ENCODE measurements around the gene ALDH16A1.

ALDH16A1 gene

DNA sequence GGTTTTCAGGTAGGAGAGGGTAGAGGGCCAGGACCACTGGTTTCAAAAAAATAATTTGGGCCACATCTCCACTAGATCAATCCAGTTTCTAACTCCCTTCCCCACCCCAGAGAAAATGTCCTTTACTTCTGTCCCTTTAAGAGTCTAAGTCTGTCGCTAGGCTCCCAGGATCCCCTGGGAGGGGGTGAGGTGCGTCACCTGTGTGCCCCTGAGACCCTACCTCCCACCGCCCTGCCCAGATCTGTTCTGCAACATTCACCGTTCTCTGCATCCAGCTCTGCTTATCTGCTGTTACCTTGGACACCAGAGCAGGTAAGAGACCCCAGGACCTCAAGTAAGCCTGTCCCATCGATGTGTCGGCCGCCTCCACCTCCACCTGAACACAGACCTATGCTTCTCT, 27.8 kb upstream of the ALDH16A1 start, which contains the start of gene GFY:
Gene GFY (plus strand): TSS at position 211 of the 400 bp plus-strand sequence. CDS start 1,043 bp downstream, outside the sequence.
- no peak for DNase-seq

DNA sequence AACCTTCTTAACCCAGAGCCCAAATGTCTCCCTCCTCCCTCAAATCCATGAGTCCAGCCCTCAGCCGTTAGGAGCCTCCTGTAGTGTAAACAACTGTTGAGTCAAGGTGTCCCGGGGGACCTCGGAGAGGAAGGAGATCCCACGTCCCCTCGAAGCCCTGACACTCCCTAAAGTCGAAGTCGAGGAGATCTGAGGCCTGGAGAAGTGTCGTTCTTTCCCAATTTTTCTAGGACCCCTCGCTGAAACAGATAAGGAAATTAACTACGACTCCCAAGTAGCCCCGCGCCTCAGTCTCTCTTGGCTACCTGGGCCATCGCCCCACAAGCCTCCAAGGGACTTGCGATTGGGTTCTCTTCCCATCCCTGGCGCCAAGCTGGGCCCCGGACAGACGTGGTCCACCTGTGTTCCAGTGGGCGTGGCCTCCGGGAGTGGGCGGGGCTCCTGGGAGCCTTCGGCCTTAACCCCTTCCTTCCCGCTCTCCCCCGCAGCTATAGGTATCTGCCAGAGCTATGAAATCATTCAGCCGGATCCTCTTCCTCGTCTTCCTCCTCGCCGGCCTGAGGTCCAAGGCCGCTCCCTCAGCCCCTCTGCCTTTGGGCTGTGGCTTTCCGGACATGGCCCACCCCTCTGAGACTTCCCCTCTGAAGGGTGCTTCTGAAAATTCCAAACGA, 27.0 kb upstream of the ALDH16A1 start:
- DNase-seq = no peak

DNA sequence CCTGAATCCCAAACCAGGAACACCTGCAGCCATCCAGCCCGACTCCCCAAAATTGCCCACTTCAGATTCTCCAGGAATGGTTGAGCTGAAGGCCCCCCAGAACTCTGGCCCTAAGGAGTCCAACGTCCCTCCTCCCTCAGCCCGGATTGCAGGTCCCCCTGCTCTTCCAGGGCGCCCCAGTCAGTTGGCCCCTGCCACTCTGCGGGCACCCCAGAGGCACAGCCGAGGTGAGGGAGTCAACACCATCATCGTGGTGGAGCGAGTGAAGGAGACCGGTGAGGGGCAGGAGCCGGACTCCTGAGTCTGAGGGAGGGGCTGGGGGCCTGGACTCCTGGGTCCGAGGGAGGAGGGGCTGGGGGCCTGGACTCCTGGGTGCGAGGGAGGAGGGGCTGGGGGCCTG, 25.7 kb upstream of the ALDH16A1 start:
- no peak for DNase-seq

DNA sequence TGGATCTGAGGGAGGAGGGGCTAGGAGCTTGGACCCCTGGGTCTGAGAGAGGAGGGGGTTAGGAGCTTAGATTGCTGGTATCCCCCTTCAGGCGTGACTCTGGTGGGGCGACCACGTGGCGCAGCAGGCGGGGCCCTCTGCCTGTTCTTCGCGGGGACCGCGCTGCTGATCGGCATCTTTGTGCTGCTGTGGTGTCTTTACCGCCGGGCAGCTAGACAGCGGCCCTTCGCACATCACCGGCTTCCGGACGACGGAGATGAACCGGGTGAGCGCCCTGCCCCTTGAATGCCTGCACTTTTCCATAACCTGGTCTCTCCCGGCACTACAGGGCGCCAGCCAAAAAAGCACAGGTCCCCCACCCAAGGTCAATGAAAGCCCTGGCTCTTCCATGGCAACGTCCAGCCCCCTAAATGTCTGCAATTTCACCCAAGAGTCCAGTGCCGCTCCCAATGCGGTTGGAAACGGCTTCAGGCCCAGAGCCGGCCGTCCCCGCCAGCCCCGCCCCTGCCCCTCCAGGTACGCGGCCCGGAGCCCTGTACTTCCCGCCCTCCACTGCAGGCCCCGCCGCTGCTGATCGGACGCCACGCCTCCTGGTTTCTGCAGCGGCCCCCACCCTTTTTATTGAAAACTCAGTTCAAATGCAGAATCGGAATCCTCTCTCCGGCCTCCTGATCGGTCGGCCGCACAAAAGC, 25.0 kb upstream of the ALDH16A1 start:
- DNase-seq = no peak

DNA sequence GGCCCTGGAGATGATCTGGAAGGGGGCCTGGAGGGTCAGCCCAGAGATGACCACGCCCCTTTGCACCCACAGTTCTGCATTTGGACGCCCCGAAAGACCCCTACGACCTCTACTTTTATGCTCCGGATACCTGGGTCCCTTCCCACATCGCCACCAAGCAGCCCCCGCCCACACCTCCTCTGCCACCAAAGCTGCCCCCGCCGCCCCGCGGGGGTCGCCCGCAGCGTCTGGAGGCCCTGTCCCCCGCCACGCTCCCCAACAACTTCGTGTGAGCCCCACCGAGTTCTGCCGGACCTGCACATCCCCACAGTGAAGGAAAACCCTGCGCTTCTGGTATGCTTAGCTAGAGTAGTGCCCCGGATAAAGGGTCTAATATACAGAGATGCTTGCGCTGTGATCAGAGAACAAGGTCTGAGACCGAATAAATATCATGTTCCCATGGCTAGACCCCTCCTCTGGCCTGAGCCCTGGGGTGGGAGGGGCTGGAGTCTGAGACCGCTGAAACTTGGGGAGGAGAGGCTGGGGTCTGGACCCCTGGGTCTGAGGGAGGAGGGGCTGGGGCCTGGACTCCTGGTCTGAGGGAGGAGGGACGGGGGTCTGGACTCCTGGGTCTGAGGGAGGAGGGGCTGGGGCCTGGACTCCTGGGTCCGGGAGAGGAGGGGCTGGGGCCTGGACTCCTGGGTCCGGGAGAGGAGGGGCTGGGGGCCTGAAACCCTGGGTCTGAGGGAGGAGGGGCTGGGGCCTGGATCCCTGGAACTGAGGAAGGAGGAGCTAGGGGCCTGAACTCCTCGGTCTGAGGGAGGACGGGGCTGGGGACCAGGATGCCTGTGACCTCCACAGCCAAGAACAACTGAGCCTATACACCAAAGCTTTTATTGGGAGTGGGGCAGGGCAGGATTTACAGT, 24.2 kb upstream of the ALDH16A1 start:
- DNase-seq = no peak

DNA sequence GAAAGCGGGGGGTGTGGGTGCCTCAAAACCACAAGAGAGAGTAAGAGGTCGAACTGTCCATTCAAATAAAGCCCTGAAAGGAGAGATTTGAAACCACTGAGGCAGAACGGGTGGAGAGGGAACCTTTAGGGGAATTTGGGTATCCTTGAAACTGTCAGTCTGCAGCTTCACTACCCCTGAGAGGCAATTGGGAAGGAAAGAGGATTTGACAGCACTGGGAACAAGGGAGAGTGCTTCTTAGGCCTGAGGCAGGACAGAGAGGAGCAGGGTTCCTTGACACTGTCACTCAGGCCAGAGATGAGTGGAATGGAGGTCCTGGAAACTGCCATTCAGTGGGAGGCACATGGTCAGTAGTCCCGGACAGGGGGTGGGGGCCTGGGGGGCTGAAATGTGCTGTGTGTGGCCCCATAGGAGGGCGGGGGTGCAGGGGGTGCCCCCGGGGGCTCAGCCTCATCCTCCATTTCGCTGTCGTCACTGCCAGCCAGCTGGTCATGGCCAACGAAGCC, 22.8 kb upstream of the ALDH16A1 start:
- DNase-seq = no peak

DNA sequence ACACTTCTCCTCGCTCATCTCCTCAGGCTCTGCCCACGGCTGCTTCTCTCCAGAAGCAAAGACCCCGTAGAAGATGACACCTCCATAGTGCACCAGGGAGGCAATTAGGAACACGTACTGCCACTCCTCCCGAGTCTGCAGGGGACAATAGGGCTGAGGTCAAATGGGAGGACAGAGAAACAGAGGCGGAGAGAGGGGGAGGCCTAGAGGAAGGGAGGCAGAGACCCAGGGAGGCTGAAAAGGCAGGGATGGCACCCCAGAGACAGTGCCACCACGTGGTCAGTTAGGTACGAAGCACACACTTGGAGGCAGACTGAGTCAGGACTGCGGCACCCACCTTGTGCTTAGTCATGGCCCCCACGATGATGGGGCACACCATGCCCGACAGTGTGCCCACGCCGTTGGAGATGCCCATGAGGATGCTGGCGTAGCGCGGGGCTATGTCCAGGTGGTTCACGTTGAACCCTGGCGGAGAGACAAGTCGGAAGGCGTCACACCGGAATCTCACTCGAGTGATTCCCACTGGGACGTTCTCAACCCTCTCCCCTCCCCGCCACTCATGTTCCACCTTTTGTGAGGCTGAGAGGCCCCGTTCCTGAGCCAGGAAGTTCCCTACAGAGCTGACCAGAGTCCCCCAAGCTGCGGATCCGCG, 22.2 kb upstream of the ALDH16A1 start:
- DNase-seq = no peak

DNA sequence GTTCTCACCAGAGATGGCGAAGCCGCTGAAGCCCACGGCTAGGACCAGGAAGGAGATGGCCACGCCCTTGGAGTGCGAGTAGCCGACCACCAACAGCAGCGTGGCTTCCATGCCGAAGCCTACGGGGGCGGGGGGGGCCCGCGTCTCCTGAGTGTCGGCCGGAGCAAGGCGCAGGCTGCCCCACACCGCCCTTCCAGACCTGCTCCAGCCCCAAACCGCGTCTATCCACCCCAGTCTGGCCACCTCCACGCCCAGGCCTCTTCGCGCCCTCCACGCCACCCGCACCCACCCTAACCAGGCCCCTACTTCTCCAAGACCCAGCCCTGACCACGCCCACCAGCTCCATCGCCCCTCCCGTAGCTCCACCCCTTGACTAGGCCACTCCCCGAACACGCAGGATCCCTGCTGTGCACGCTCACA, 21.7 kb upstream of the ALDH16A1 start:
- DNase-seq = no peak

DNA sequence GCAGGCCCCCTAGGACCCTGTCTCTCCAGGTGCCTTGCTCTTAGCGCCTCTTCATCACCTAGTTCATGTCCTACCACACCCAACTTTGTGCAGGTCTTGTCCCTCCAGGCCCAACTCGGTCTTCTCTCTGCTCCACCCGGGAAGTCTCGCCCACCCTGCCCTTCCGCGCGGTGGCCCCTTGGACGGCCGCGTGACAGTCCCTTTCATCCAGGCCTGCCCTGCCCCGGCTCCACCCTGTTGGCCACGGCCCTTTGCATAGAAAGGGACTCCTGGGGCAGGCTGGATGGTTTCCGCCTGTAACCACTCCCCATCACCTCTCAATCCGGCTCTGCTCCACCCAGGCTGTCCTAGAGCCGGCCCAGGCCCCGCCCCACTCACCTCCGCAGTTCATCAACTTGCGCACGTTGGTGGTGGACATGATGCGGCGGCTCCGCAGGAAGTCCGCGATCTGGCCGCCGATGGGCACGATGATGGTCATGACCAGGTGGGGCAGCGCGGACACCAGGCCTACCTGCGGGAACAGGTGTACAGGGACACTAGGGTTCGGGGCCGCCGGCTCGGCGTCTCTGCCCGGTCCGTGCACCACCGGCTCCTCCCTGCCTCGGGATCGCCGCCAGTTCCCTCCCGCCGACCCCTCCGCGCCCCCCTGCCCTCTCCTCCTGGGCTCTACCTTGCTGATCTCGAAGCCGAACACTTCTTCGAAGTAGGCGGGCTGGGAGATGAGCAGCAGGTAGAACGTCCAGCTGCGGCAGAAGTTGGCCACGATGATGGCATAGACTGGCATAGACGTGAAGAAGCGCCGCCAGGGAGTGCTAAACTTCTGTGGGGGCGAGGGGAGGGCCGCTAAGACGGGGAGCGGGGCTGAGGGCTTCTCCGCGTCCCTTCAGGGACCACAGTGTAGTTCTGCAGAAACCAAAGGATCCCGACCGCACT, 20.6 kb upstream of the ALDH16A1 start:
- DNase-seq = no peak

DNA sequence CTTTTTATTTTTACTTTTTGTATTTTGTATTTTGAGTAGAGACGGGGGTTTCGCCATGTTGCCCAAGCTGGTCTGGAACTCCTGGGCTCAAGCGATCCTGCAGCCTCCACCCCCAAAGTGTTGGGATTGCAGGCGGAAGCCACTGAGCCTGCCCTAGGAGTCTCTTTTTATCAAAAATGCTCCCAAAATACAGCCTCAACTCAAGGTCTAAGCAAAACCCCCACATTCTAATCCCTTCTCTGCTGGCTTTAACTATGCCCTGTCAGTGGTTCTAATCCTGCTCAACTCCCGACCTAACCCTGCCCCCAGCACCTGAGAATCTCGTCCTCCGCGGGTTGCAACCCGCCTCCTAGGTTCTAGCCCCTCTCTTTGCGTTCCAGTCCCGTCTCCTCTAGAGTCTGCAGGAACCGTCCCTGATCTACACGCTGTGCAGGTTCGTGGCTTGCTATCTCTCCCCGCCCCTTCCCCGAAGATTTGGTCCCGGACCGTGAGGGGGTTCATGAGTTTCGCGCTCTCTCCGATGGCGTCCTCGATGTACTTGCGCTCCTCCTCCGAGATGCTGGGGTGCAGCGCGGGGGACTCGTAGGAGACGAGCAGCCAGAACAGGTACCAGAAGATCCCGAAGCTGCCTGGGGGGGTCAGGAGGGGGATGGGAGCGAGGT, 19.7 kb upstream of the ALDH16A1 start:
- no peak for DNase-seq

DNA sequence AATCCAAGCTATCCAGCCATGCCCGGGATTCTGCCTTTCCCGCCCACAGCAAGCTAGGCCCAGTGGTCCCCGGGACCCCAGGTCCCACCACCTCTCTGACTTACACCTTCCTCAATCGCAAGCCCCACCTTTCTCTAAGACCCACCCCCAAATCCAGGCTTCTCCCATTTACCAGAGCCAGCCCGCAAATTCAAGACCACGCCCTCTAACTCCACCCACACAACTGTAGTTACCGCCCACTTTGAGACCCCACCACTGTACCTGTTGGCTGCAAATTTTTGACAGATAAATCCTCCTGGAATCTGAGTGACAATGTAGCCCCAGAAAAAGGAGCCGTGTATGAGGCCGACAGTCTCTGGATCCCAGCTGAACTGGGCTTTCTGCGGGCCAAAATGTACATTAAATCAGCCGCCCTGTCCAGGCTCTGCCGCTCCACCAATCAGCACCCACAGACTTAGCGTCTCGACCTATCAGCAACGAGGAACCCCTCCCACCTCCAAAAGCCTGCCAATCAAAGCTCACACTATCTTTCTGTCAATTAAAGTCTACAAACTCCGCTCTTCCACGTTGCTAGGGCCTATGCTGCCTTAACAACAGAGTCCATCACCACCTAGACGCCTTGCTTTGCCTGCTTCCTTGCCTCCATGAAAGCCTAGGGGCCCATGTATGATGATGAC, 18.0 kb upstream of the ALDH16A1 start:
- no peak for DNase-seq

DNA sequence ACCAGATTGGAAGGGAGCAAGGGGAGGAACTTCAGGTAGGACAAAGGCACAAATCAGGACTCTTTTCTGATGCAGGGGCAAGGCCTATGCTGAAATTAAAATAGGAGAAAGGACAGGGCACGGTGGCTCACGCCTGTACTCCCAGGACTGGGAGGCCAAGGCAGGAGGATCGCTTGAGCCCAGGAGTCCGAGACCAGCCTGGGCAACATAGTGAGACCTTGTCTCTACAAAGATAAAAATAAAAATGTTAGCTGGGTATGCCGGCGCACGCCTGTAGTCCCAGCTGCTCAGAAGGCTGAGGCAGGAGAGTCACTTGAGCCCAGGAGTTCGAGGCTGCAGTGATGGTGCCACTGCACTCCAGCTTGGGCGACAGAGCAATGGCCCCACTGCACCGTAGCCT, 17.4 kb upstream of the ALDH16A1 start:
- DNase-seq = no peak

DNA sequence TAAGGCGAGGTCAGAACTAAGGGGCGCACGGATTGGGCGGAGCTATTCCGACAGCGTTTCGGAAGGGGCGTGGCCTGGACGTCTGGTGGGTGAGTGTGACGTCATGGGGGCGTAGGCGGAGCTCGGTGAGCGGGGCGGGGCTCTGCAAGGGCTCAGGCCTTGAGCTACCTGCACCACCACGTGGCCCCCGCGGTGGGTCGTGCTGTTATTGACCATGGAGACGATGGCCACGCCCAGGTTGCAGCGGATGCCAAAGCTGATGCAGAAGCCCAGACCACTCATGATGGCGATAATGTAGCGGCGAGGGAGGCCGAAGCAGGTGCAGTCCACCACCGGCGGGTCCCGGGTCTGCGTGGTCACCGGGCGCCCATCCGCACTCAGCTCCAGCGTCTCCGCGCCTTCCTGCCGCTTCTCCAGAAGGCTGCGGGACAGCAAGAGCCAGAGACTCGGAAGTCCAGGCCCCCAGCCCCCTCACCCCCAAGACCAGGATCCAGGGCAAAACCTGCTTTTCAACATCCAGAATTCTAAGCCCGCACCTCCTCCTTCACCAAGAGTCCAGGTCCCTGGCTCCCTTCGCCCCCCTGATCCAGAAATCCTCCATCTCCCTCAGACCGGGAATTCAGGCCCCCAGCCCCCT, 16.5 kb upstream of the ALDH16A1 start:
- no peak for DNase-seq

DNA sequence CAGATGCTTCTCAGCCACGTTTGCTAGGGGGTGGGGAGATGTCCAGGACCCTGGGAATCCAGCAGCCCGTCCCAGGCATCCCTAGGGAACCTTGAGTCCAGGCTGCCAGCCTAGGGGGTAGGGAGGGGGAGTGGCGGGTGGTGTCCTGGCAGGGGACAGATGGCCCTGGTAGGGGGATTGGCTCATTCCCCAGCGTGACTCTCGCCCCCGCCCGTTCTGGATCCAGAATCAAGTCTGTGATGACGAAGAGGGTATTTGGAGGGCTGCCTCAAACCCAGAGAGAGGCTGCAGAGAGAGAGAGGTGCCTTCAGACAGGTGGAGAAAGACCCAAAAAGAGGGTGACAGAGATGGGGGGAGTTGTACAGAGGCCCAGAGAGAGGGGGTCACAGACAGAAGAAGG, 15.8 kb upstream of the ALDH16A1 start:
- DNase-seq = no peak

DNA sequence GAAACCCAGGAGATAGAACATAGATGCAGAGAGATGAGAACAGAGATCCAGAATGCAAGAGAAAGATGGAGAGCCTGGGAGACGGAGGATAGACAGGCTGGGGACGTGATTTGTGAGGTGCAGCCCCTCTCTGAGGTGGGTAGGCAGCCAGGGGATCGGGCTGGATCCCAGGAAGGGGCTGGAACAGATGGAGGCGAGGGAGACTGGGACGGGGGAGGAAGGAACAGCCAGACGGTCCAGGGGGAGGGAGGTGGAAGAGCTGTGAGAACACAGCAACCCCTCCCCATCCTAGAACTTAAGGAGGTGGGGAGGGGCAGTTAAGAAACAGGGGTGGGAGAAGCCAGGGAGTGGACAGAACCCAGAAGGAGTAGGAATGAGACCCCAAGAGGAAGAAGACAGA, 14.8 kb upstream of the ALDH16A1 start:
- no peak for DNase-seq

DNA sequence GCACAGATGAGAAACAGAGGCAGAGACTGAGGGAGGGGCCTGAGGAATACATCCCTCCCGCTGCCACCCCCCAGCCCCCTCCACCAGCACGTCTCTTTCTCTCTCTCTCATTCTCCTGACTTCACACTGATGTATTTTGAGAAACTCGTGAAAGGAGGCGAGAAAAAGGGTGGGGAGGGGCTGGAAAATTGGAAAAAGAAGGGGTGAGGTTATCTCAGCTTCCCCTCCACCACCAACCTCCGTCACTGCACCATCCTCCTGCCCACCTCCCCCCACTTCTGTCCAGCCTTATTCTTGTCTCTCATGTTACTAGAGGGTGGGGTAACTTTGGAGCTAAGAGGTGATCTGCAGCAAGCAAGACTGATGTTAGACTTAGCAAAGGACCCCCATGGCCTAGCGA, 13.2 kb upstream of the ALDH16A1 start:
- no peak for DNase-seq

DNA sequence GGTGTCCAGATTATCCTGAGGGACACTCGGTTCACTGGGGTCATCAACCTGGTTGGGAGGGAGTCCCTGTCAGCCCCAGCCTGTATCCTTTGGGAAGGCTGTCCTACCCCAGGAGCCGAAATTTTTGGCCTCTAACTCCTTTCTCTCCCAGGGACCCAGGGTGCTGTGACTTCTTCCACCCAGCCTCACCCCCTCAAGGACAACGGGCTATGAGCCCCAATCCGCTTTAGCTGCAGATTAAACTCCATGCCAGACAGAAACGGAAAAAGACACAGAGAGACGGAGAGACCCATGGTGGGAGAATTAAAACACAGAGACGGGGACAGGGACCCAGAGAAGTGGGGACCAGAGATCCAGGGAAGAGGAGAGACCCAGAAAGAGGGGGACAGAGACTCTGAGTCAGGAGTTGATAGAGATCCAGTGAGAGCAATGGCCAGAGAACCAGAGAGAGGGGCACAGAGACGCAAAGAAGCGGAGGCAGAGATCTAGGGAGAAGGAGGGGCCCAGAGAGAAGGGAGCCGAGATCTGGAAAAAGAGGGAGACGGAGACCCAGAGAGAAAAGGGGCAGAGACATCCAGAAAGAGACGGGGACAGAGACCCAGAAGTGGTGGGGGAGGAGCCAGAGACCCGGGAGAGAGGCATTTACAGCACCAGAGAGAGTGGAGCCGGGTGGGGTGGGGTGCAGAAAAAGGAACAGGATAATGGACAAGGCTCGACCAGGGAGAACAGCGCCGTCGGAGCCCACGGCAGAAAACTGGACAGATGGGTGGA, 12.4 kb upstream of the ALDH16A1 start:
- no peak for DNase-seq

DNA sequence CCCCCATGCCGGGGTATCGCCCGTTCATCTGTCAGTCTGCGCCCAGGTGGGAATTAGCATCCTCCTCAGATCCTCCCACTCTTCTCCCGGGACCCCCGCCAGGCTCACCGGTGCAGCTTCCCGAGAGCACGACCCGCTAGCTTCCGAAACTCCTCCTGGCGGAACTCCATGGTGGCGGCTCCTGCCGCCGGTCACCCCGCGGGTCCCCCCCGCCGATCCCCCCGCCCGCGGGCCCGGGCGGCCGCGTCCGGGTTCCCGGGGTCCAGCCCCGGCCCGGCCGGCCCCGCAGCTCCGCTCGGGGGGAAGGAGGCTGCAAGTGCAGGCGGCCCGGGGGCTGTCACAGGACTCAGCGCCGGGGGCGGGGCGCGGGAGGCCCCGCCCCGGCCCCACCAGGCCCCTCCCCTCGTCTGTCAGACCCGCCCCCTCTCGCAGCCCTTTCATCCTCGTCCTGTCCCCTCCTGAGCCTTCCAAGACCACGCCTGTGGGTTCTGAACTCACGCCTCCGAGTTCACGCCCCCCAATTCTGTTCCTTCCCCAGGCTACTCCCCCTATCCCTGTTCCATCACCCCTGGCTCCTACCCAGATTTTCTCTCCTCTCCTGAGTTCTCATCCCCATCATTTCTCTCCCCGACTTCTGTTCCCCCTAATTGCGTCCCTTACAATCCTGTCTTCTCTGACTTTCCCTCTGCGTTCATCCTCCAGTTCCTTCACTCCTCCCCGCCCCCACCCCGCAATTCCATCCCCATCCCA, 11.6 kb upstream of the ALDH16A1 start, which contains the start of gene SLC17A7:
Gene SLC17A7 (minus strand): TSS at position 318 of the 750 bp plus-strand sequence. CDS start 148 bp downstream, at position 170.
- DNase-seq = peak; percentile 48

All from right hindlimb (tissue), 1 donor.